Measurements from ENCODE around the gene ETFDH.
"Not testable (repeated sequence)": the region's sequence is repeated elsewhere in the genome, so short reads cannot be mapped to it uniquely, and the experiment has no call there.

ETFDH gene

DNA sequence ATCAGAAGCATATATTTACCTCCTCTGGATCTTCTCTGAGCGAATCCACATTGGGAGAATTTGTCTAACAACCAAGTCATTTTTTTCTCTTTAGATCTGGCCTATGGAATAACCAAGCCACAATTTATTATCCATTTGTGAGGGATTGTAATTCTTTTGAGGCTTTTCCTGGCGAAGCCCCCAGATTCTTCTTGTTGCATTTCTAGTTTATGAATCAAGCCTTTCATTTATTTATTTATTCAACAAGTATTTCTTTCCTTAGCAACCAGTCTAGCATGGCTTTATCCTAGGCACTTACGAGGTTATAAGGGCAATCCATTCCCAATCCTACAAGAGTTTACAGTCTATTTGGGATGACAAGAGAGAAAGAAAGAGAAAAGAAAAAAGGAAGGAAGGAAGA is 78.3 kb downstream of the ETFDH start:
- H3K27me3 Mint-ChIP-seq: no peaks in the 10 kb centered on the region
- H3K27ac Mint-ChIP-seq: no peak overlapping the region
- H3K4me3 Mint-ChIP-seq: no peak overlapping the region
- intact Hi-C loops (cut with micrococcal nuclease): no loop called here
- no peaks in the 10 kb centered on the region for H3K9me3 Mint-ChIP-seq
- no peaks in the 10 kb centered on the region for H3K4me1 Mint-ChIP-seq (ENCODE audit: low read depth)
- H3K36me3 Mint-ChIP-seq (ENCODE audit: low read depth): no peaks in the 10 kb centered on the region

DNA sequence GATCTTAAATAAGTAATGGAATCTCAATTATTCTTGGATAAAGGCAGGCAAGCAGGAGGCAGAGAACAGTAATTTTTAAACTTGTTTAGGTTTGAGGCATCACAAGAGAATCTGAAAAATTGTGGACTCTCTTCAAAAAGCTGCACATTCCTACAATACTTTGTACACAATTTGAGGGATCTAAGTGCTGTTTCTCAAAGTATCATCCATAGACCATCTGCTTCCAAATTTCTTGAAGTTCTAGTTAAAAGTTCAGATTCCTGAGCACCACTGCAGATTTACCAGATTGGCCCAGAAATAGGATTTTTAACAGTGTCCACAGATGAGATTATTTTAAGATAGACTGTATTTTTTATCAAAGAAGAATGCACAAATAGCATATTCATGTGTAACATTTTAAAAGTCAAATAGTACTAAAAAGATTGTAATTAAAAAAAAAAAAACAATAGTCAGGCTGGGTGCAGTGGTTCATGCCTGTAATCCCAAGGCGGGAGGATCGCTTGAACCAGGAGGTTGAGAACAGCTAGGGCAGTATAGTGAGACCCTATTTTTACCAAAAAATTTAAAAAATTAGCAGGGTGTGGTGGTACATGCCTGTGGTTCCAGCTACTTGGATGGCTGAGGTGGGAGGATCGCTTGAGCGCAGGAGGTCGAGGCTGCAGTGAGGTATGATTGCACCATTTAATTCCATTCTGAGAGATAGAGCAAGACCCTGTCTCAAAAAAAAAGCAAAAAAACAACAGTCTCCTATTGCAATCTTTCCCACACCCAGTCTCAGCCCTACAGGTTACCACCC is 82.5 kb downstream of the ETFDH start:
- intact Hi-C loops (cut with micrococcal nuclease): no loop called here
- Mint-ChIP-seq H3K4me1 (ENCODE audit: low read depth) (peaks cover 8% of the 10 kb centered on the region), H3K27me3 (no peaks in the 10 kb centered on the region), H3K9me3 (no peaks in the 10 kb centered on the region), H3K4me3 (no peak overlapping the region), H3K27ac (no peak overlapping the region), H3K36me3 (ENCODE audit: low read depth) (no peaks in the 10 kb centered on the region)

DNA sequence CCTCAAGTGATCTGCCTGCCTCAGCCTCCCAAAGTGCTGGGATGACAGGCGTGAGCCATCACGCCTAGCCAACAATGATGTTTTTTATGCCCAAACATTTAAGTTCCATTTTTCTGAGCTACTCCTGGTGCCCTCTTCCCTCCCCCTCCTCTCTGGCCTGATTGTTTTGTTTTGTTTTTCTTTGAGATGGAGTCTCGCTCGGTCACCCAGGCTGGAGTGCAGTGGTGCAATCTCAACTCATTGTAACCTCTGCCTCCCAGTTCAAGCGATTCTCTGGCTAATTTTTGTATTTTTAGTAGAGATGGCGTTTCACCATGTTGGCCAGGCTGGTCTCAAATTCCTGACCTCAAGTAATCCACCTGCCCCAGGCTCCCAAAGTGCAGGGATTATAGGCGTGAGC is 83.7 kb downstream of the ETFDH start:
- H3K4me1 Mint-ChIP-seq (ENCODE audit: low read depth); H3K27ac Mint-ChIP-seq; intact Hi-C loops (cut with micrococcal nuclease); H3K27me3 Mint-ChIP-seq; H3K9me3 Mint-ChIP-seq; H3K36me3 Mint-ChIP-seq (ENCODE audit: low read depth); H3K4me3 Mint-ChIP-seq: not testable (repeated sequence)

DNA sequence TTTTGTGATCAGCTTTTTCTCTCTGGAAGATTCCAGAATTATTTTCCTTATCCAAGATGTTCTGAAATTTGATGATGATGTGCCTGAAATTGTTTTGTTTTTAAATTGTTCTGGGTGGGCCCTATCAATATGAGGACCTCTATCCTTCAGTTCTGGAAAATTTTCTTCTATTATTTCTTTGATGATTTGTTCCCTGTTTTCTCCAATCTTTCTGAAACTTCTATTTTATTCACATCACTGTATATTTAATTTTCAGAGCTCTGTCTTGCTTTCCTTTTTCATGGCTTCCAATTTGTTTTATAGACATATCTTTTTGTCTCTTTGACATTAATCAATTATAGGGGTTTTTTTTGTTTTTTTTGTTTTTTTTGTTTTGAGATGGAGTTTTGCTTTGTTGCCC is 84.5 kb downstream of the ETFDH start:
- Mint-ChIP-seq H3K36me3 (ENCODE audit: low read depth) (no peaks in the 10 kb centered on the region), H3K27me3 (peaks cover 2% of the 10 kb centered on the region), H3K9me3 (no peaks in the 10 kb centered on the region), H3K4me3 (no peak overlapping the region), H3K27ac (no peak overlapping the region), H3K4me1 (ENCODE audit: low read depth) (peaks cover 8% of the 10 kb centered on the region)
- intact Hi-C loops (cut with micrococcal nuclease): no loop called here

DNA sequence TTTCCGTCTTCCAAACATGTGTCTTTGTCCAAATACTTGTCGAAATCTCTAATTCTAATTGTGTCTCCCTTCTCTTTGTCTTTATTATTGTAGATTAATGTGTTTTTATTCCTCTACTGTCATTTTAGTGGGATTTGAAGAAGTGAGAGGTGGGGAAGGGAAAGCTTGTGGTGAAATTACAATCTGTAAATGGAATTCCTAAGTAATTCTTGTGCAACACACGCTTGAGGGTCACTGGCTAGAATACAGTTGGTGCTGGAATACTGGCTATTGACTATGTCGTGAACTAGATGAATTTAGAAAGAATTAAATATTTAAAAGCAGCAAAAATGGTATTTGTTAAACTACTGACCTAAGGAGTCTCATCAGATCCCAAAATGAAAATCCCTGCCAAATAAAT is 86.0 kb downstream of the ETFDH start:
- no peak overlapping the region for H3K4me3 Mint-ChIP-seq
- peaks cover 8% of the 10 kb centered on the region for H3K4me1 Mint-ChIP-seq (ENCODE audit: low read depth)
- H3K36me3 Mint-ChIP-seq (ENCODE audit: low read depth): no peaks in the 10 kb centered on the region
- H3K27me3 Mint-ChIP-seq: peaks cover 5% of the 10 kb centered on the region
- intact Hi-C loops (cut with micrococcal nuclease): no loop called here
- no peaks in the 10 kb centered on the region for H3K9me3 Mint-ChIP-seq
- no peak overlapping the region for H3K27ac Mint-ChIP-seq

DNA sequence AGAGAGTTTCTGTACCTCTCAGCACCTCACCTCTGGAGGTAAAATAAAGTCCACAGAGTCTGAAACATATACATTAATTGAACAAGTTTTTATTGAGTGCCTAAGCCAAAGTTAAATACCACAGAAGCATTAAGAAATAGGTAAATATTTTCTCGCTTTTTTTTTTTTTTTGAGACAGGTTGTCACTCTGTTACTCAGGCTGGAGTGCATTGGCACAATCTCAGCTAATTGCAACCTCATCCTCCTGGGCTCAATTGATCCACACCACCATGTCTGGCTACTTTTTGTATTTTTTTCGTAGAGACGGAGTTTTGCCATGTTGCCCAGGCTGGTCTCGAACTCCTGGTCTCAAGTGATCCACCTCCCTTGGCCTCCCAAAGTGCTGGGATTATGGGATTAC is 86.6 kb downstream of the ETFDH start:
- Mint-ChIP-seq H3K27me3 (peaks cover 5% of the 10 kb centered on the region), H3K36me3 (ENCODE audit: low read depth) (no peaks in the 10 kb centered on the region), H3K27ac (no peak overlapping the region), H3K4me3 (no peak overlapping the region), H3K4me1 (ENCODE audit: low read depth) (peaks cover 8% of the 10 kb centered on the region), H3K9me3 (no peaks in the 10 kb centered on the region)
- intact Hi-C loops (cut with micrococcal nuclease): no loop called here
